Mucosa of rectum (tissue), 2 donors: ENCODE data around the gene PAN2.
"Not testable (repeated sequence)": the region's sequence is repeated elsewhere in the genome, so short reads cannot be mapped to it uniquely, and the experiment has no call there.

Experiments
- H3K27ac ChIP-seq, 2 donors: one replicate each; pipeline ENCODE4 v1.7.0; 2013; ENCODE audit warnings: inconsistent platforms in 2 of 2, low read depth in 2 of 2, low read length in 2 of 2
- H3K27me3 ChIP-seq, 2 donors: one replicate each; pipeline ENCODE4 v1.7.0; 2013; ENCODE audit warnings: low read length in 2 of 2; ENCODE audit not compliant: control insufficient read depth in 2 of 2, insufficient read depth in 2 of 2
- H3K36me3 ChIP-seq, 2 donors: one replicate each; pipeline ENCODE4 v1.7.0; 2013; ENCODE audit warnings: low read length in 2 of 2; ENCODE audit not compliant: control insufficient read depth in 2 of 2, insufficient read depth in 2 of 2
- H3K4me1 ChIP-seq, 2 donors: one replicate each; pipeline ENCODE4 v1.7.0; 2013; ENCODE audit warnings: low read length in 2 of 2, mild to moderate bottlenecking in 1 of 2; ENCODE audit not compliant: control insufficient read depth in 2 of 2, insufficient read depth in 2 of 2
- H3K4me3 ChIP-seq, 2 donors: one replicate each; pipeline ENCODE4 v1.7.0; 2013; ENCODE audit warnings: low read length in 2 of 2
- H3K9ac ChIP-seq, 2 donors: one replicate each; pipeline ENCODE4 v1.7.0; 2013; ENCODE audit warnings: low read length in 2 of 2, low read depth in 1 of 2, mild to moderate bottlenecking in 1 of 2
- H3K9me3 ChIP-seq, 2 donors: one replicate each; pipeline ENCODE4 v1.7.0; 2013; ENCODE audit warnings: low read length in 2 of 2; ENCODE audit not compliant: control insufficient read depth in 2 of 2
- donor health status: healthy.
- donor health status: Normal muscosa, but diverticular disease.

The PAN2 gene

DNA sequence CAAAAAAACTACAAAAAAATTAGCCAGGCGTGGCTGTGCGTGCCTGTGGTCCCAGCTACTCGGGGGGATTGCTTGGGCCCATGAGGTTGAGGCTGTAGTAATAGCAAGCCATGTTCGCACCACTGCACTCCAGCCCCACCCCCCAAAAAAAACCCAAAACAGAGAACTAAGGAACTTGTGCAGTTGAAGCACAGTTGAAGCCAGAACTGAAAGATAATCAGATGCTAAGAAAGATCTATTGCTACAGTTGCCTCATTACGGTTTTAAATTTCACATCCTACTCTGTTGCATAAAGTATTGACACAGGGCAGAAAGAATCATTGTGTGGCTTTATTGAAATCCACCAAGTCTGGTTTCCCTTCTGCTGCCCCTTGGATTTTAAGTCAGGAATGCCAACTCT, 37.5 kb downstream of the PAN2 start:
- H3K27me3 ChIP-seq, result no peaks in the 10 kb centered on the region
- peaks cover 25 to 31% of the 10 kb centered on the region in 2 donors for H3K4me1 ChIP-seq
- H3K9ac ChIP-seq, result no peak overlapping the region
- no peak overlapping the region for H3K27ac ChIP-seq
- H3K36me3 ChIP-seq, result peaks cover 10% of the 10 kb centered on the region in 2 donors
- H3K9me3 ChIP-seq, result no peaks in the 10 kb centered on the region
- H3K4me3 ChIP-seq, result no peak overlapping the region

DNA sequence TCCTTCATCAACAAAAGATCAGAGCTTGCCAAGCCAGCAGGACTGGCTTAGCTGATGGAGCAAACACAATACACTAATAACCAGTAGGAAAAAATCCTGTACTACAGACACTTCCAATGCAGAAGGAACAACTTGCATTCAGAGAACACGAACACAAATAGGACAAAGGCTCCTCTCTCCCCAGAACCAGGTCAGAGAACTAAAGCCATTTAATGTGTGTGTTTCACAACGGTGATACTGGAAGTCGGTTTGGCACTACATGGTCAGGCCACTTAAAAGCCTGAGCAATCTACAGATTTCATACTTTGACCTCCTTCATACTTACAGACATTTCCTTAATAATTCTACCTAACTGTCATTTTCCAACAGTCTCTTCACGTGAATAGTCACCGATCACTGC, 40.0 kb downstream of the PAN2 start:
- Histone ChIP-seq H3K4me3 (no peak overlapping the region), H3K36me3 (peaks cover 15 to 19% of the 10 kb centered on the region in 2 donors), H3K9ac (no peak overlapping the region), H3K27ac (no peak overlapping the region), H3K4me1 (peaks cover 11 to 18% of the 10 kb centered on the region in 2 donors), H3K27me3 (no peaks in the 10 kb centered on the region), H3K9me3 (no peaks in the 10 kb centered on the region)

GRCh38 chr12:56288705-56289387, 45.0 kb downstream of the PAN2 start:
- no peak overlapping the region for H3K4me3 ChIP-seq
- no peaks in the 10 kb centered on the region for H3K27me3 ChIP-seq
- H3K9me3 ChIP-seq, result no peaks in the 10 kb centered on the region
- H3K27ac ChIP-seq, result no peak overlapping the region
- H3K4me1 ChIP-seq, result no peaks in the 10 kb centered on the region
- H3K36me3 ChIP-seq, result peaks cover 20 to 25% of the 10 kb centered on the region in 2 donors
- H3K9ac ChIP-seq, result no peak overlapping the region

DNA sequence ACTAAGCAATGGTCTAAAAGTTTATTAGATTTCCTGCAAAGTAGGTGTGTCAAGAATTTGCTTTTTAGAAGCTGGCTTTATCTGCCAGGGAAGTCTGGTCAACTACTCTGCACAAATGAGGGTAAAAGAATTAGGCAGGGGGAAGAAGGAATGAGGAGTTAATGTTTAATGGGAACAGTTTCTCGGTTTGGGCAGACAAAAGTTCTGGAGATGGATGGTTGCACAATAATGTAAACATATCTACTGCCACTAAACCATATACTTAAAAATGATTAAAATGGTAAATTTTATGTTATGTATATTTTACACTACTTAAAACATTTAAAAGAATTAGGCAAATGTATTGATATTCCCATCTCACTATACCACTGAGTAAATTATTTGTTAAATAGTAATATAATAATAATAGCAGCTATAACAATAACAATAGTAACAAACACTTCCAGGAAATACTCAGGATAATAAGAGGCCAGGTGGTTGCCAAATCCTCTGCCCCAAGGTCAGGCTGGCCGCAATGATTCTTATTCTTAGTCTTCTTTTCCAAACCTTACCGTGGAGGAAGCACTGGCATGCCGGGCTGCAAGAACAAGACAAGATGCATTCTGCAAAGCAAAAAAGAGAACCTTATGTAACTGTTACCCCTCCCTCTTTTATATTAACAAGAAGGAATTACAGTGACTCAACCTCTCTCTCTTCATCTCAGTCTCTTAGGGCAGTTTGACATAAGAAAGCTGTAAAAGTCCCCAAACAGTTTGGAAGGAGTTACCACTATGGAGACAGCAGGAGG, 47.6 kb downstream of the PAN2 start:
- Histone ChIP-seq H3K9ac (no peak overlapping the region), H3K36me3 (peaks cover 40 to 43% of the 10 kb centered on the region in 2 donors), H3K27me3 (no peaks in the 10 kb centered on the region), H3K9me3 (no peaks in the 10 kb centered on the region), H3K4me1 (no peaks in the 10 kb centered on the region), H3K4me3 (no peak overlapping the region), H3K27ac (no peak overlapping the region)

GRCh38 chr12:56284263-56284662, 49.5 kb downstream of the PAN2 start:
- not testable (repeated sequence) for H3K27ac ChIP-seq, H3K4me1 ChIP-seq, H3K9me3 ChIP-seq, H3K4me3 ChIP-seq, H3K9ac ChIP-seq, H3K27me3 ChIP-seq
- H3K36me3 ChIP-seq, result peaks cover 44 to 49% of the 10 kb centered on the region in 2 donors

DNA sequence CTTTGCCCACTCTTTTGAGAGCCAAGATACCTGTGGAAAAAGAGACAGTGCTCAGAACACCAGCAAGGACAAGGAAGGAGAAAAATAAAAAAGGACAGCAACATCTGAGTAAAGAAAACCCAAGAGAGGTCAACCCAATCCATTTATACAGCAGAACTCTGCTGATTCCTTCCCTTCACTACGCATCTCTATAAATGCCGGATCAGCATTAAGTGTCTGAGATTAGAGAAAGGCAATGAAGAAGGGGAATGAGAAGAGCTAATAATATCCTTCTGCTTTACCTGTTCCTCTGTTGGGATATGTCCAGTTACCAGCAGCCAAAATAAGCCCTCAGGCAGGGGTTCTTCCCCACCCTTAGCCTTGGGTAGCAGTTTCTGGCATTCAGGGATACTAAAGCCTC, 51.2 kb downstream of the PAN2 start:
- H3K9me3 ChIP-seq, result no peaks in the 10 kb centered on the region
- no peaks in the 10 kb centered on the region for H3K4me1 ChIP-seq
- H3K27me3 ChIP-seq, result no peaks in the 10 kb centered on the region
- no peak overlapping the region for H3K27ac ChIP-seq
- H3K4me3 ChIP-seq, result no peak overlapping the region
- no peak overlapping the region for H3K9ac ChIP-seq
- H3K36me3 ChIP-seq, result peaks cover 57 to 58% of the 10 kb centered on the region in 2 donors

DNA sequence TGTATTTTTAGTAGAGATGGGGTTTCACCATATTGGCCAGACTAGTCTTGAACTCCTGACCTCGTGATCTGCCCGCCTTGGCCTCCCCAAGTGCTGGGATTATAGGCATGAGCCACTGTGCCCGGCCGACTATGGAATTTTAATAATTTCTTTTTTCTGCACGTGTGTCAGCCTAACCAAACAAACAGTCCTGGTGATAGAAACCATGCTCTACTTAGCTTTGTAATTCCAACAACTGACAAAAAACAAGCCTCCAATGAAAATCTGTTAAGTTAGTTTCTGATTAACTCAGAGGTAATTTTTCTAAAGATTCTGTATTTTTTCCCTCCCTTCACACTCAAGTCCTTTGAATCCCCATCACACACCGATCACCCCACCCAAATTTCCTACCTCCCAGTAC, 51.8 kb downstream of the PAN2 start:
- peaks cover 58% of the 10 kb centered on the region in 2 donors for H3K36me3 ChIP-seq
- H3K27ac ChIP-seq, result no peak overlapping the region
- H3K27me3 ChIP-seq, result no peaks in the 10 kb centered on the region
- H3K4me3 ChIP-seq, result no peak overlapping the region
- H3K9me3 ChIP-seq, result no peaks in the 10 kb centered on the region
- H3K9ac ChIP-seq, result no peak overlapping the region
- no peaks in the 10 kb centered on the region for H3K4me1 ChIP-seq

DNA sequence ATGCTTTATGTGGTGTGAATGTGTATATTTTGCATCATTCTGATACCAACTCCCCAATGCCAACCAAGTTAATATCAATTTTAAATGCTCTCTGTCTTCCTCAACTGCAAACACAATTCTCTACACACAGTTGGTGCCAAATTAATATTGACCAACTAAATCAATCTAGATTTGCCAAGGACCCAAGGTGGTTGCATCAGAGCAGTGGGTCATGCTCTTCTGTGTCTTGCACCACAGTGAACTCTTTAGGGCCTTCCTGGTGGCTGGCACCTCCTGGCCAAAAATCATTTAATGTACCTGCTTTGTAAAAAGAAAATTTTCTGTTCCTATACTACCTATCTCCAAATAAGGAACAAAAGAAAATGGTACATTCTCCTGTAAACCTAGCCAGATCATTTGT, 53.0 kb downstream of the PAN2 start:
- no peak overlapping the region for H3K27ac ChIP-seq
- H3K4me3 ChIP-seq, result no peak overlapping the region
- H3K9ac ChIP-seq, result no peak overlapping the region
- H3K4me1 ChIP-seq, result no peaks in the 10 kb centered on the region
- peaks cover 60 to 62% of the 10 kb centered on the region in 2 donors for H3K36me3 ChIP-seq
- no peaks in the 10 kb centered on the region for H3K27me3 ChIP-seq
- H3K9me3 ChIP-seq, result no peaks in the 10 kb centered on the region

DNA sequence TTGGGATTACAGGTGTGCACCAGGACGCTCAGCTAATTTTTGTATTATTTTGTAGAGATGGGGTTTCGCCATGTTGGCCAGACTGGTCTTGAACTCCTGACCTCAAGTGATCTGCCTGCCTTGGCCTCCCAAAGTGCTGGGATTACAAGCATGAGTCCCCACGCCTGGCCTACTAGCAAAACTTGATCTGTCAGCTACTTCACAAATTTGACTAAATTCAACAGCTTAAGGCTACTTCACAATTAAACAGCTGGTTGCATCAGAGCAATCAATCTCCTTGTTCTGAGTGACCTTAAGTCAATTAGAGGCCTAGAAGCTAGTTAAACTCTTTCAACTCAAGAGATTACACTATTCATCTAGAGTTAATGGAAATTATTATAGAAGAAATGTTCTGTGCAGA, 54.9 kb downstream of the PAN2 start:
- no peaks in the 10 kb centered on the region for H3K27me3 ChIP-seq
- peaks cover 67 to 71% of the 10 kb centered on the region in 2 donors for H3K36me3 ChIP-seq
- no peak overlapping the region for H3K9ac ChIP-seq
- no peaks in the 10 kb centered on the region for H3K4me1 ChIP-seq
- H3K9me3 ChIP-seq, result no peaks in the 10 kb centered on the region
- no peak overlapping the region for H3K4me3 ChIP-seq
- H3K27ac ChIP-seq, result no peak overlapping the region

- H3K27ac ChIP-seq, result no peak overlapping the region
- H3K27me3 ChIP-seq, result no peaks in the 10 kb centered on the region
- no peaks in the 10 kb centered on the region for H3K4me1 ChIP-seq
- no peak overlapping the region for H3K4me3 ChIP-seq
- peaks cover 53 to 73% of the 10 kb centered on the region in 2 donors for H3K36me3 ChIP-seq
- no peak overlapping the region for H3K9ac ChIP-seq
- no peaks in the 10 kb centered on the region for H3K9me3 ChIP-seq
Observed at GRCh38 chr12:56274299-56274698, 59.5 kb downstream of the PAN2 start.
